GM13976 (cell line): Measurements from ENCODE around the gene ANKRD7.
A peak's percentile ranks its signal among the peaks of the same experiment; 100 is the strongest.

Source experiments
- DNase-seq: peaks from one replicate; pipeline ENCODE4 v3.0.0; 2012; ENCODE audit warnings: low spot score
- CTCF ChIP-seq: IDR thresholded peaks from 2 replicates; pipeline ENCODE4 v1.5.1; 2012; ENCODE audit warnings: borderline replicate concordance, mild to moderate bottlenecking; ENCODE audit not compliant: insufficient read depth; ENCODE audit errors: extremely low read depth, missing control alignments, control extremely low read depth
- in situ Hi-C: fragments of 300-500 bp; cut with MboI; formaldehyde crosslinking; loops from one replicate; pipeline ENCODE4 v1.12.0; 2022; ENCODE audit warnings: low sequenced_read_pairs, mixed read lengths, inconsistent platforms; ENCODE audit not compliant: unreplicated experiment

Gene ANKRD7, protein sequence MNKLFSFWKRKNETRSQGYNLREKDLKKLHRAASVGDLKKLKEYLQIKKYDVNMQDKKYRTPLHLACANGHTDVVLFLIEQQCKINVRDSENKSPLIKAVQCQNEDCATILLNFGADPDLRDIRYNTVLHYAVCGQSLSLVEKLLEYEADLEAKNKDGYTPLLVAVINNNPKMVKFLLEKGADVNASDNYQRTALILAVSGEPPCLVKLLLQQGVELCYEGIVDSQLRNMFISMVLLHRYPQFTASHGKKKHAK

DNA sequence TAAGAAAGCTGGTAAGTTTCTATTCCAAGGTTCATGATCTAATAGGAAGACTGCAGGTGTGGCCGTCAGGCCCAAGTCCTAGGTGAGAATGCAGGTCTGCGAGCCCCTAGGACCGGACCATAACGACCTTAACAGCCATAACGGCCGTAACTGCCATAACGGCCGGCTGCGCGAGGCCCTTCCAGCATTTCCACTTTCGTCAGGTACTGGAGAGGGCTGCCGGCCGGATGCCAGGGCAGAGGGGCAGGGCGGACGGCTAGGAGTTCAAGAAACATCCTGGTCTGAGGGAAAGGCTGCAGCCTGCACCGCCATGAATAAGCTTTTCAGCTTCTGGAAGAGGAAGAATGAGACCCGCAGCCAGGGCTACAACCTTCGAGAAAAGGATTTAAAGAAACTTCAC is at the start of gene ANKRD7:
Gene ANKRD7 (plus strand): TSS at position 184 of the 400 bp plus-strand sequence. CDS start 127 bp downstream, at position 311.
- in situ Hi-C loops: no loop called here
- no peak for DNase-seq
- no peak for TF ChIP-seq CTCF

DNA sequence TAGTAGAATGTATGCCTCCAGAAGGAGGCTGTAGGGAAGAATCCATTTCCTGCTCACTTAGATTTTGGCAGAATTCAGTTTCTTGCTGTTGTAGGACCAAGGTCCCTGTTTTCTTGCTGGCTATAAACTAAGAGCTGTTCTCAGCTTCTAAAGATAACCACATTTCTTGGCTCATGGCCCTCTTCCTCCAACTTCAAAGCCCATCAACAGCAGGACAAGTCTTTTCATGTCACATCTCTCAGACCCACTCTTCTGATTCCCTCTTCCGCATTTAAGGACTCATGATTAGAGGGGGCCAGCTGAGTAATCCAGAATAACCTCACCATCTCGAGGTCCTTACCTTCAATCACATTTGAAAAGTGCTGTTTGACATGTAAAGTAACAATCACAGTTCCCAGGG is 48.8 kb upstream of the ANKRD7 start:
- DNase-seq: no peak
- in situ Hi-C loops: no loop called here
- no peak for TF ChIP-seq CTCF

GRCh38 chr7:118179191-118179590 is 45.3 kb upstream of the ANKRD7 start:
- TF ChIP-seq CTCF: no peak
- in situ Hi-C loops: no loop called here
- DNase-seq: no peak

GRCh38 chr7:118182593-118183427 is 41.7 kb upstream of the ANKRD7 start:
- in situ Hi-C loops: no loop called here
- TF ChIP-seq CTCF: no peak
- DNase-seq: peak; percentile 2

- in situ Hi-C loops: no loop called here
- DNase-seq: peak; percentile 15
- no peak for TF ChIP-seq CTCF
These were observed 41.1 kb upstream of the ANKRD7 start for GRCh38 chr7:118183428-118183785.

DNA sequence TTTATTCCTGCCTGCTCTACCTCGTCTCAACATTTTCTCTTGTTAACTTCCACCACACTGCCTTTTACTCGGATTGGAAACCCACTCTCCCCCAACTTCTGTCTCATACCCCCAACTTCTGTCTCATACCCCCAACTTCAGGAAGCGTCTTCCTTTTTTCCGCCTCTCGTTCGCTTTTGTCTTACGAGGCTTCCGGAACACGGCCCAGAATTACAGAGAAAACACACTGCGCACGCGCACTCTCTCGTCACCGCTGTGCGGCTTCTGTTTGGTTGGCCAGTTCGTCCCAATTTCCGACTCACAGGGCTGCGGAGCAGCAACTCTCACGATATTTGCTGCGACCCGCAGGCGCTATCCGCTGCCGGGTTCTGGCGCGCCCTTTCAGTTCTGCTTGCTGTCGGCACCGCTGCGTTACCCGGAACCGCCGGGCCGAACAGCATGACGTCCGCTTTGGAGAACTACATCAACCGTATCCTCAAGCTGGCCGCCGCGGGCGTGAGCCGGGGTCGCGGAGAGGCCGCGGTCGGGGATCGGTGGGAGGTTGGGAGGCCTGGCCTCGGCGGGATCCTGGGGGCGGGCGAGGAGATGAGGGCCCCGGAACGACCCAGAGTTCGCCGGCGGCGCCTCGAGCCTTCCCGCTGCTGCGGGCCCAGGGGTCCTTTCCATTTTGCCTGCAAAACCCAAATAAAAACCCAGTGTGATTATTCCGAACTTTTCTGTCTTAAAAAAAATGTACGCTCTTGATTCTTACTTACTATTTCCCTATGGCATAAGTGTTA is 40.5 kb upstream of the ANKRD7 start, which contains the start of gene LSM8:
Gene LSM8 (plus strand): TSS at position 379 of the 779 bp plus-strand sequence. CDS start 60 bp downstream, at position 439.
- no peak for TF ChIP-seq CTCF
- DNase-seq: peak; percentile 92
- in situ Hi-C loops: no loop called here
